Adrenal gland (tissue), 12 donors: ENCODE results near the gene HYAL2. TPM values are rescaled to one million over a fixed set of nuclear protein-coding genes. Genes with fewer than 3 reads are reported as not detected.

Experiments
- DNase-seq, 7 donors: peaks; one replicate each; pipeline ENCODE4 v3.0.0-alpha.2; 2019 to 2020
- H3K27ac ChIP-seq, 5 donors: fragments of 200-600 bp; sonication (generic) in 4 of 5; 1 replicate in 3 of 5; 2 replicates in 2 of 5; pipeline versions ENCODE4 v1.5.1 to v1.8.0; 2016 to 2020; ENCODE audit warnings: mild to moderate bottlenecking in 1 of 5
- H3K27me3 ChIP-seq: fragments of 200-600 bp; 2 replicates; pipeline ENCODE4 v1.8.0; 2021
- H3K36me3 ChIP-seq, 2 donors: fragments of 200-600 bp; replicated peaks in 1 of 2; 1 replicate in 1 of 2; 2 replicates in 1 of 2; pipeline versions ENCODE4 v1.5.1 to v1.8.0; 2018 to 2022
- H3K4me1 ChIP-seq, 2 donors: fragments of 200-600 bp; replicated peaks in 1 of 2; 1 replicate in 1 of 2; 2 replicates in 1 of 2; pipeline versions ENCODE4 v1.5.1 to v1.8.0; 2018 to 2021
- H3K4me3 ChIP-seq, 4 donors: fragments of 200-600 bp; sonication (generic) in 3 of 4; one replicate each; pipeline ENCODE4 v1.5.1; 2016 to 2018
- H3K9me3 ChIP-seq, 3 donors: fragments of 200-600 bp; sonication (generic) in 1 of 3; replicated peaks in 1 of 3; 1 replicate in 2 of 3; 2 replicates in 1 of 3; pipeline versions ENCODE4 v1.5.1 to v1.8.0; 2016 to 2021
- CTCF ChIP-seq, 6 experiments: fragments of 450-650 bp in 4 of 6; fragments of 200-600 bp in 2 of 6; sonication (generic) in 1 of 6; IDR thresholded peaks; 1 replicate in 5 of 6; 2 replicates in 1 of 6; pipeline versions ENCODE4 v1.5.1 to v1.8.0; 2016 to 2021; ENCODE audit warnings: antibody characterized with exemption in 6 of 6, mild to moderate bottlenecking in 2 of 6, moderate library complexity in 1 of 6
- POLR2A ChIP-seq, 2 donors: fragments of 450-650 bp; IDR thresholded peaks; one replicate each; pipeline ENCODE4 v1.6.1; 2017; ENCODE audit warnings: antibody characterized with exemption in 2 of 2, mild to moderate bottlenecking in 2 of 2, moderate library complexity in 1 of 2
- WGBS, 4 donors: extraction: QIAGEN DNeasy Blood & Tissue Kit in 2 of 4; methylation state at CpG; one replicate each; pipeline versions ENCODE4 v1.1.5 to v1.1.7; 2013 to 2017; 5-methylcytosine and 5-hydroxymethylcytosine counted together
- intact Hi-C, 2 donors: fragments of 100-400 bp; cut with DNase I; formaldehyde crosslinking; loops; one replicate each; pipeline versions ENCODE4 v1.14.1 to v1.15.0; 2022 to 2023
- polyA plus RNA-seq, 3 donors: library from polyadenylated mRNA; stranded (reverse); fragments of 200-250 nt in 2 of 3; fragments of 350-450 nt in 1 of 3; fragmentation: Illumina TruSeq in 1 of 3; extraction: RNeasy Lipid Tissue Mini Kit (QIAGEN cat#74804) in 1 of 3; gene quantifications; one replicate each; pipeline ENCODE4 v1.2.3, GENCODE V29; 2013 to 2014
- total RNA-seq, 9 donors: library from RNA; depleted of rRNA in 4 of 9; stranded (reverse); fragments of >200 nt in 4 of 9; fragments of 120-200 nt in 1 of 9; fragmentation: NEBNext Ultra II Directional in 1 of 9; extraction: Animal tissue kit (Norgen Biotek cat#: 25700) in 1 of 9; gene quantifications; one replicate each; pipeline versions ENCODE4 v1.1.0 to v1.2.4, GENCODE V29; 2013 to 2023
- donor health status: healthy with polysubstance abuse.
- donor health status: Bipolar disorder and iron deficiency.
- donor health status: DM: yes; HTN: yes; CAD: no.
- donor health status: DM: no; HTN: no; CAD: no.
- donor health status: DM: no; HTN: no; CAD: no.
- donor health status: DM: yes; HTN: yes; CAD: no.

The HYAL2 gene
- total and polyA plus RNA-seq, 12 donors = 28.0 to 186 (median 99.8) TPM

GRCh38 chr3:50319181-50319893, 3.2 kb downstream of the HYAL2 start:
- Histone ChIP-seq H3K9me3 (no peaks in the 10 kb centered on the region), H3K27ac (peak overlapping the region in 1 of 5 donors; percentile 25), H3K4me1 (peaks cover 45 to 70% of the 10 kb centered on the region in 2 donors), H3K36me3 (peaks cover 0 to 31% of the 10 kb centered on the region in 2 donors), H3K27me3 (no peaks in the 10 kb centered on the region), H3K4me3 (peak overlapping the region in 1 of 4 donors; percentile 9)
- no peak for DNase-seq
- TF ChIP-seq CTCF (IDR thresholded peaks at IDR 0.05) (no peak), POLR2A (IDR thresholded peaks at IDR 0.05) (no peak)
- intact Hi-C loops = no loop called here
- WGBS, 4 donors = 79 to 93% (median 85%) methylated on average over 14 to 16 of the region's 16 CpGs

GRCh38 chr3:50318615-50319014, 3.9 kb downstream of the HYAL2 start:
- peak overlapping the region in 1 of 4 donors; percentile 9 for H3K4me3 ChIP-seq
- peaks cover 45 to 63% of the 10 kb centered on the region in 2 donors for H3K4me1 ChIP-seq
- TF ChIP-seq CTCF (IDR thresholded peaks at IDR 0.05) = no peak
- TF ChIP-seq POLR2A (IDR thresholded peaks at IDR 0.05) = no peak
- peak overlapping the region in 1 of 5 donors; percentile 25 for H3K27ac ChIP-seq
- DNase-seq = no peak
- 51 to 78% (median 74%) methylated on average over 4 to 10 of the region's 10 CpGs for WGBS, 4 donors
- H3K27me3 ChIP-seq = no peaks in the 10 kb centered on the region
- intact Hi-C loops = no loop called here
- no peaks in the 10 kb centered on the region for H3K9me3 ChIP-seq
- H3K36me3 ChIP-seq = peaks cover 0 to 31% of the 10 kb centered on the region in 2 donors

GRCh38 chr3:50318163-50318562, 4.4 kb downstream of the HYAL2 start:
- intact Hi-C loops = no loop called here
- peaks cover 0 to 31% of the 10 kb centered on the region in 2 donors for H3K36me3 ChIP-seq
- WGBS, 4 donors = 80 to 93% (median 82%) methylated on average over 6 to 11 of the region's 11 CpGs; no CpG with 5 or more reads in 1 of the 4 donors
- peak overlapping the region in 1 of 4 donors; percentile 17 for H3K4me3 ChIP-seq
- H3K4me1 ChIP-seq = peaks cover 45 to 58% of the 10 kb centered on the region in 2 donors
- H3K9me3 ChIP-seq = no peaks in the 10 kb centered on the region
- TF ChIP-seq POLR2A (IDR thresholded peaks at IDR 0.05) (no peak), CTCF (IDR thresholded peaks at IDR 0.05) (no peak)
- DNase-seq = no peak
- no peaks in the 10 kb centered on the region for H3K27me3 ChIP-seq
- peak overlapping the region in 1 of 5 donors; percentile 25 for H3K27ac ChIP-seq

GRCh38 chr3:50317300-50317699, 5.2 kb downstream of the HYAL2 start:
- H3K36me3 ChIP-seq = peaks cover 0 to 31% of the 10 kb centered on the region in 2 donors
- TF ChIP-seq CTCF (IDR thresholded peaks at IDR 0.05) (no peak), POLR2A (IDR thresholded peaks at IDR 0.05) (no peak)
- H3K9me3 ChIP-seq = no peaks in the 10 kb centered on the region
- H3K4me3 ChIP-seq = no peak overlapping the region
- peak in 1 of 7 donors; percentile 33 for DNase-seq
- peaks cover 39 to 50% of the 10 kb centered on the region in 2 donors for H3K4me1 ChIP-seq
- 50 to 79% (median 55%) methylated on average over 2 to 6 of the region's 6 CpGs for WGBS, 4 donors
- intact Hi-C loops = no loop called here
- H3K27me3 ChIP-seq = no peaks in the 10 kb centered on the region
- H3K27ac ChIP-seq = peak overlapping the region in 2 of 5 donors; percentile 3 to 19
